GM23248 (cell line): ENCODE data around the gene CUL9.

Experiments used
- EZH2 ChIP-seq: fragments of 200-600 bp; sonication (generic); IDR thresholded peaks from 2 replicates; pipeline ENCODE4 v1.6.1; 2018; ENCODE audit warnings: antibody characterized with exemption, mild to moderate bottlenecking; ENCODE audit not compliant: insufficient read depth, poor library complexity, severe bottlenecking
- EZH2phosphoT487 ChIP-seq: fragments of 200-600 bp; sonication (generic); IDR thresholded peaks from 2 replicates; pipeline ENCODE4 v1.6.1; 2018; ENCODE audit warnings: antibody characterized with exemption, moderate library complexity, mild to moderate bottlenecking, low read depth; ENCODE audit not compliant: insufficient read depth

DNA sequence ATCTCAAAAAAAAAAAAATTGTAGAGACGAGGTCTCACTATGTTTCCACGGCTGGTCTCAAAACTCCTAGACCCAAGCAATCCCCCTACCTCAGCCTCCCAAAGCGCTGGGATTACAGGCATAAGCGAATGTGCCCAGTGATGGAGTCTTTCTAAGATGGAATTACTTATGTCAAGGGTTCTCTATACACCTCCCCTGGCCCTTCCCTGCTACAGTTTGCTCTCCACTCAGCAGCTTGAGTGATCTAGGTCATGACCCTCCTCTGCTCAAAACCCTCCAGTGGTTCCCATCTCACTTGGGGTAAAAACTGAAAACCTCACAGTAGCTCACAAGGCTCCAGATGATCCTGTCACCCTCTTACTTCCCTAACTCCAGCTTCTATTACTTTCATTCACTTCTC, 49.1 kb downstream of the CUL9 start:
- TF ChIP-seq EZH2 = no peak
- no peak for TF ChIP-seq EZH2phosphoT487
